ENCODE measurements around the gene JAKMIP1. TPM values are rescaled to one million over a fixed set of nuclear protein-coding genes. Genes with fewer than 3 reads are reported as not detected.

Gene JAKMIP1
- total RNA-seq, 1 experiment from 2014 or later = not detected

DNA sequence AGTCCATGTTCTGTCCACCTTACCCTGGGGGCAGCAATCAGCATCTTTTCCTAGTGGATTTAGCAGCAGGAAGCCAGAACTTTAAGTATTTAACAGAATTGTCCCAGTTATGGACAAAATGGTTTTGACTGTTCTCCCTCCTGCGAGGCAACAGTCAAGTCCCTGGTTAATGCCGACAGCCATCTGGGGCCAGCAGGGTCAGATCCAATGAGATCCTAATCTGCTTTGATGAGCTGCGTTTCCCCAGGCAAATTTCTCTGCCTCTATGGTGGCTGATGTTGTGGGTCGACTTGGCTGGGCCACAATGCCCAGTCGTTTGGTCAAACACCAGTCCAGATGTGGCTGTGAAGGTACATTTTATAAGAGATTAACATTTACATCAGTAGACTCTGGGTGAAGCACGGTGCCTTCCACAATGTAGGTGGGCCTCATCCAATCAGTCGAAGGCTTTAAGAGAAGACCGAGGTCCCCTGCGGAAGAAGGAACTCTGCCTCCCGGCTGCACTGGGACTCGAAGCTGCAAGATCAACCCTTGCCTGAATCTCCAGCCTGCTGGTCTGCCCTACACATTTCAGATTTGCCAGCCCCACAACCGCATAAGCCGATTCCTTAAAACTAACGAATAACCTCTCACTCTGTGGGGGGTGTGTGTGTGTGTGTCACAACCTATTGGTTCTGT, 93.1 kb downstream of the JAKMIP1 start:
- ChIA-PET CTCF (no interaction called here), POLR2A (no interaction called here), RAD21 (ENCODE audit: low non-redundant PET in 1 of 2, low total read pairs in 2 of 2, uncharacterized antibody in 2 of 2, unreplicated experiment in 2 of 2) (no interaction called here)
- no peaks in the 10 kb centered on the region for H3K9me2 ChIP-seq (ENCODE audit: insufficient read depth)
- H3K4me3 ChIP-seq (replicated peaks in 1 of 2; ENCODE audit: low read depth in 1 of 2, low read length in 2 of 2) = no peak overlapping the region
- no peaks in the 10 kb centered on the region for H4K20me1 ChIP-seq (ENCODE audit: insufficient read depth)
- no peak for TF ChIP-seq FOSL1 (IDR thresholded peaks at IDR 0.05; ENCODE audit: low read depth)
- TF ChIP-seq, protein P1, sequence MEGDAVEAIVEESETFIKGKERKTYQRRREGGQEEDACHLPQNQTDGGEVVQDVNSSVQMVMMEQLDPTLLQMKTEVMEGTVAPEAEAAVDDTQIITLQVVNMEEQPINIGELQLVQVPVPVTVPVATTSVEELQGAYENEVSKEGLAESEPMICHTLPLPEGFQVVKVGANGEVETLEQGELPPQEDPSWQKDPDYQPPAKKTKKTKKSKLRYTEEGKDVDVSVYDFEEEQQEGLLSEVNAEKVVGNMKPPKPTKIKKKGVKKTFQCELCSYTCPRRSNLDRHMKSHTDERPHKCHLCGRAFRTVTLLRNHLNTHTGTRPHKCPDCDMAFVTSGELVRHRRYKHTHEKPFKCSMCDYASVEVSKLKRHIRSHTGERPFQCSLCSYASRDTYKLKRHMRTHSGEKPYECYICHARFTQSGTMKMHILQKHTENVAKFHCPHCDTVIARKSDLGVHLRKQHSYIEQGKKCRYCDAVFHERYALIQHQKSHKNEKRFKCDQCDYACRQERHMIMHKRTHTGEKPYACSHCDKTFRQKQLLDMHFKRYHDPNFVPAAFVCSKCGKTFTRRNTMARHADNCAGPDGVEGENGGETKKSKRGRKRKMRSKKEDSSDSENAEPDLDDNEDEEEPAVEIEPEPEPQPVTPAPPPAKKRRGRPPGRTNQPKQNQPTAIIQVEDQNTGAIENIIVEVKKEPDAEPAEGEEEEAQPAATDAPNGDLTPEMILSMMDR (IDR thresholded peaks at IDR 0.05 in 2 of 3, conservative IDR thresholded peaks at IDR 0.05 in 1 of 3; ENCODE audit: borderline replicate concordance in 1 of 3, insufficient read depth in 1 of 3, low read depth in 2 of 3, low read length in 2 of 3) = no peak
- TF ChIP-seq ZFX (IDR thresholded peaks at IDR 0.05) = no peak
- no peak for TF ChIP-seq EGR1 (IDR thresholded peaks at IDR 0.05; ENCODE audit: low read depth)
- no peak for TF ChIP-seq TCF7L2 (IDR thresholded peaks at IDR 0.05; ENCODE audit: borderline replicate concordance, extremely low read depth, insufficient read depth, insufficient read length)
- no peak for TF ChIP-seq CBX3 (IDR thresholded peaks at IDR 0.05; ENCODE audit: low read depth)
- TF ChIP-seq, protein P2, sequence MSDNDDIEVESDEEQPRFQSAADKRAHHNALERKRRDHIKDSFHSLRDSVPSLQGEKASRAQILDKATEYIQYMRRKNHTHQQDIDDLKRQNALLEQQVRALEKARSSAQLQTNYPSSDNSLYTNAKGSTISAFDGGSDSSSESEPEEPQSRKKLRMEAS (IDR thresholded peaks at IDR 0.05) = no peak
- no peak for TF ChIP-seq EZH2phosphoT487 (IDR thresholded peaks at IDR 0.05; ENCODE audit: borderline replicate concordance)
- TF ChIP-seq SP1 (IDR thresholded peaks at IDR 0.05; ENCODE audit: low read depth) = no peak
- TF ChIP-seq, protein P3, sequence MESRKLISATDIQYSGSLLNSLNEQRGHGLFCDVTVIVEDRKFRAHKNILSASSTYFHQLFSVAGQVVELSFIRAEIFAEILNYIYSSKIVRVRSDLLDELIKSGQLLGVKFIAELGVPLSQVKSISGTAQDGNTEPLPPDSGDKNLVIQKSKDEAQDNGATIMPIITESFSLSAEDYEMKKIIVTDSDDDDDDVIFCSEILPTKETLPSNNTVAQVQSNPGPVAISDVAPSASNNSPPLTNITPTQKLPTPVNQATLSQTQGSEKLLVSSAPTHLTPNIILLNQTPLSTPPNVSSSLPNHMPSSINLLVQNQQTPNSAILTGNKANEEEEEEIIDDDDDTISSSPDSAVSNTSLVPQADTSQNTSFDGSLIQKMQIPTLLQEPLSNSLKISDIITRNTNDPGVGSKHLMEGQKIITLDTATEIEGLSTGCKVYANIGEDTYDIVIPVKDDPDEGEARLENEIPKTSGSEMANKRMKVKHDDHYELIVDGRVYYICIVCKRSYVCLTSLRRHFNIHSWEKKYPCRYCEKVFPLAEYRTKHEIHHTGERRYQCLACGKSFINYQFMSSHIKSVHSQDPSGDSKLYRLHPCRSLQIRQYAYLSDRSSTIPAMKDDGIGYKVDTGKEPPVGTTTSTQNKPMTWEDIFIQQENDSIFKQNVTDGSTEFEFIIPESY (IDR thresholded peaks at IDR 0.05; ENCODE audit: extremely low read depth, insufficient replicate concordance, low read length) = no peak
- TF ChIP-seq, protein P4, sequence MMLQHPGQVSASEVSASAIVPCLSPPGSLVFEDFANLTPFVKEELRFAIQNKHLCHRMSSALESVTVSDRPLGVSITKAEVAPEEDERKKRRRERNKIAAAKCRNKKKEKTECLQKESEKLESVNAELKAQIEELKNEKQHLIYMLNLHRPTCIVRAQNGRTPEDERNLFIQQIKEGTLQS (IDR thresholded peaks at IDR 0.05) = no peak
- no peak for TF ChIP-seq SIN3A (IDR thresholded peaks at IDR 0.05; ENCODE audit: low read depth)
- TF ChIP-seq POLR2AphosphoS5 (IDR thresholded peaks at IDR 0.05; ENCODE audit: low read depth, low read length) = no peak
- no peaks in the 10 kb centered on the region for H3K36me3 ChIP-seq (ENCODE audit: control insufficient read depth in 1 of 2, insufficient read depth in 2 of 2, low read length in 2 of 2)
- H3K27me3 ChIP-seq (ENCODE audit: insufficient read depth, low read length) = peaks cover under 1% of the 10 kb centered on the region; the same call in 1 of the 2 replicates
- DNase-seq (ENCODE audit: low read depth, low spot score) (no peak), ATAC-seq (no peak)
- H2AFZ ChIP-seq (ENCODE audit: low read depth, low read length, poor library complexity, severe bottlenecking) = no peak overlapping the region
- no peak overlapping the region for H3K27ac ChIP-seq (ENCODE audit: low read depth, low read length)
- no TSS peak for BruUV-seq (replicated peaks)
- no peak overlapping the region for H3K9ac ChIP-seq (ENCODE audit: low read length)
- intact Hi-C loops (cut with micrococcal nuclease) = no loop called here
- H3K9me3 ChIP-seq (ENCODE audit: control insufficient read depth in 1 of 2, insufficient read depth in 1 of 2, low read depth in 1 of 2, low read length in 2 of 2) = no peaks in the 10 kb centered on the region
- no peaks in the 10 kb centered on the region for H3K79me2 ChIP-seq (ENCODE audit: insufficient read depth, low read length)
- no peaks in the 10 kb centered on the region for H3K4me1 ChIP-seq (ENCODE audit: control insufficient read depth in 1 of 2, insufficient read depth in 2 of 2, low read length in 2 of 2)
- no peak overlapping the region for H3K4me2 ChIP-seq (ENCODE audit: low read length)
